Naive B cell (primary cell): Measurements from ENCODE around the gene UBE2G2. TPM values are rescaled to one million over a fixed set of nuclear protein-coding genes. Genes with fewer than 3 reads are reported as not detected.
A peak's percentile ranks its signal among the peaks of the same experiment; 100 is the strongest.

Source experiments
- ATAC-seq, 2 donors: fragments of 150-1000 bp; cut with Tn5 transposase; 2 replicates each; pipeline ENCODE4 v1.10.0; 2021; ENCODE audit warnings: low read depth in 2 of 2, mild to moderate bottlenecking in 2 of 2, moderate library complexity in 2 of 2
- DNase-seq: peaks from one replicate; pipeline ENCODE4 v3.0.0; 2022
- H3K27ac Mint-ChIP-seq, 6 donors: one replicate each; pipeline ENCODE4 v1.8.0; 2020 to 2022; ENCODE audit warnings: mild to moderate bottlenecking in 6 of 6, mixed read lengths in 6 of 6, moderate library complexity in 5 of 6, inconsistent platforms in 2 of 6
- H3K27me3 Mint-ChIP-seq, 3 donors: one replicate each; pipeline ENCODE4 v1.8.0; 2021 to 2022; ENCODE audit warnings: mixed read lengths in 3 of 3, mild to moderate bottlenecking in 1 of 3
- H3K36me3 Mint-ChIP-seq, 2 donors: one replicate each; pipeline ENCODE4 v1.8.0; 2020 to 2022; ENCODE audit warnings: mixed read lengths in 2 of 2, inconsistent platforms in 1 of 2, mild to moderate bottlenecking in 1 of 2
- H3K4me1 Mint-ChIP-seq, 3 donors: one replicate each; pipeline ENCODE4 v1.8.0; 2020 to 2022; ENCODE audit warnings: mixed read lengths in 3 of 3, inconsistent platforms in 1 of 3, mild to moderate bottlenecking in 1 of 3, moderate library complexity in 1 of 3
- H3K4me3 Mint-ChIP-seq, 8 donors: one replicate each; pipeline ENCODE4 v1.8.0; 2020 to 2022; ENCODE audit warnings: mild to moderate bottlenecking in 8 of 8, mixed read lengths in 8 of 8, moderate library complexity in 8 of 8, inconsistent platforms in 2 of 8
- H3K9me3 Mint-ChIP-seq, 7 donors: one replicate each; pipeline ENCODE4 v1.8.0; 2020 to 2022; ENCODE audit warnings: mixed read lengths in 7 of 7, mild to moderate bottlenecking in 5 of 7, inconsistent platforms in 2 of 7, moderate library complexity in 1 of 7
- polyA plus RNA-seq, 6 donors: library from polyadenylated mRNA; unstranded; fragments of 300-500 nt; fragmentation: Illumina TruSeq; gene quantifications; one replicate each; pipeline ENCODE4 v1.2.3, GENCODE V29; 2021; ENCODE audit warnings: low read depth in 6 of 6

UBE2G2 gene
- 10 to 100 TPM; 53.8 to 72.5 (median 59.5) TPM for polyA plus RNA-seq

- ATAC-seq (peak; percentile 95), DNase-seq (peak; percentile 88)
- H3K27ac Mint-ChIP-seq = peak within 1 kb of the TSS; percentile 55 to 97 (median 94)
- H3K27me3 Mint-ChIP-seq = no peaks in the 10 kb centered on the region
- H3K9me3 Mint-ChIP-seq = no peaks in the 10 kb centered on the region
- H3K4me3 Mint-ChIP-seq = peak within 1 kb of the TSS; percentile 82 to 98 (median 97)
- H3K36me3 Mint-ChIP-seq = peaks cover 0 to 13% of the 10 kb centered on the region in 2 donors
- H3K4me1 Mint-ChIP-seq = peaks cover 29 to 43% (median 29%) of the 10 kb centered on the region in 3 donors
Measured at GRCh38 chr21:44801468-44802395, at the start of gene UBE2G2. UBE2G2 (minus strand) TSS chr21:44801820; CDS start chr21:44801748, 72 bp downstream.

DNA sequence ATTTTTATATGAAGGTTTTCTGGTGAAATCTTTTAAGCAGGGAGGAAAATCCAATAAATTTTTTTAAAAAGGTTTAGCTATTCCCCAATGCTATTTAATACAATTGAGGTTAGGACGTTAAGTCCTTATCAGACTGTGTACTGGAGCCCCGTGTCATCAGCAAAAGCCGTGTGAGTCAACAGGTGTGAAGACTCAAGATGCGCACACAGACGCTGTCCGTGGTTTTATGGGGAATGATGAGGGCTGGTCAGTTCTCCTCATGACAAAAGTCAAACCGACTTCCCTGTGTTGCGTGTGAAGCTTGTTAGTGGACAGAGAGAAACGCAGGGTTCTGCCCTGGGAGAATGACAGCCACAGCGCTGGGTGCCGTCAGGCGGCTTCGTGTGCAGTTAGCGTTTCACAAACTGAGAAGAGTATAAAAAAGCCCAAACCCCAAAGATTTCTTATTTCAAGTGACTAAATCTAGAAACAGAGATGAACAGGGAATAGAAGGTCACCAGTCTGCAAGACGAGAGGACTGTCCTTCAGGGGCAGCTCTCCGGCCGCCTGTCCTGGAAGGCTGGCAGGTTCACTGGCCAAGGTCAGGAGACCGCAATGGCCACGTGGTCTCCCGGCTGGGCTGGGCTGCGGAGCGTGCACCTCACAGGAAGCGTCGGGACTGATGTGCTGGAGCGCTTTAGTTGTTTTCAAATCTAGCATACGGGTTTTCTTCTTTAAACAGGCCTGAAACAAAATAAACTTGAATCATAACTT, 49.5 kb upstream of the UBE2G2 start:
- Mint-ChIP-seq H3K4me1 (peaks cover 16 to 26% (median 17%) of the 10 kb centered on the region in 3 donors), H3K9me3 (no peaks in the 10 kb centered on the region), H3K4me3 (no peak overlapping the region), H3K27me3 (peaks cover 0 to 5% (median 0%) of the 10 kb centered on the region in 3 donors), H3K36me3 (peaks cover 11 to 18% of the 10 kb centered on the region in 2 donors), H3K27ac (no peak overlapping the region)
- ATAC-seq (no peak), DNase-seq (no peak)

GRCh38 chr21:44850208-44850800, 48.7 kb upstream of the UBE2G2 start:
- H3K27ac Mint-ChIP-seq = no peak overlapping the region
- H3K4me3 Mint-ChIP-seq = no peak overlapping the region
- ATAC-seq (no peak), DNase-seq (no peak)
- H3K27me3 Mint-ChIP-seq = peaks cover 0 to 5% (median 3%) of the 10 kb centered on the region in 3 donors
- H3K9me3 Mint-ChIP-seq = no peaks in the 10 kb centered on the region
- peaks cover 8 to 18% of the 10 kb centered on the region in 2 donors for H3K36me3 Mint-ChIP-seq
- H3K4me1 Mint-ChIP-seq = peaks cover 19 to 30% (median 20%) of the 10 kb centered on the region in 3 donors

GRCh38 chr21:44849616-44850130, 48.1 kb upstream of the UBE2G2 start:
- Mint-ChIP-seq H3K36me3 (peaks cover 8 to 18% of the 10 kb centered on the region in 2 donors), H3K4me1 (peaks cover 16 to 30% (median 19%) of the 10 kb centered on the region in 3 donors), H3K27ac (no peak overlapping the region), H3K9me3 (no peaks in the 10 kb centered on the region), H3K4me3 (no peak overlapping the region), H3K27me3 (peaks cover 4 to 9% (median 5%) of the 10 kb centered on the region in 3 donors)
- ATAC-seq = no peak
- DNase-seq = no peak

DNA sequence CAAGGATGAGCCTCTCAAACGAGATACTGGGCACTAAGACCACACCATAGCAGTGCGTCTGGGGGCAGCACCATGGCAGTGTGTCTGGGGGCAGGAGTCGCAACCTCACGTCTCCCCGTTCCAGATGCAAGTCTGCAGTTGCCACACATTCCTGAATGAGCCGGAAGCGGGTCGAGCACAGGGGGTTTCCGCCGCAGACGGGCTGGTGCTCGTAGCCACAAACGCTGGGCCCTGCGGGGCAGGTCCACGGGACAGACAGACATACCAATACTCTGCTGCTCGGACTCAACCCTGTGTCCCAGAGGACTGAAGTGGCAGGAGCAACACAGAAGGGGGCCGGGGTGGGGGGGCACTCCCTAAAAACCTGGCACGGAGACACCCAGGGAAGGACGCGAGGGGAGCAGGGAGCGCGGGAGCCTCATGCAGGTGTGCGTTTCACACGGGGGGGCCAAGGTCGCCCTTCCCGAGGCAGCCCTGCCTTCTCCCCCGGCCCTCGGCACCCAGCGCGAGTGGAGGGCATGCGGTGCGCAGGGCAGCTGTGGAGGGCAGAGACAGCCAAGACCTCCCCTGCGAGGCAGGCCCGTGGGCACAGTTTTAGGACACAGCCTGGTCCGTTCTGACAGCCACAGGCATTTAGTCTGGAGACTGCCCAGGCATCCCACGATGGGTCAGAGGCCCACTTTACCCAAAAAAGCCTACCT, 47.4 kb upstream of the UBE2G2 start:
- H3K9me3 Mint-ChIP-seq = no peaks in the 10 kb centered on the region
- no peak overlapping the region for H3K27ac Mint-ChIP-seq
- ATAC-seq = no peak
- peaks cover 11 to 24% (median 20%) of the 10 kb centered on the region in 3 donors for H3K4me1 Mint-ChIP-seq
- no peak for DNase-seq
- H3K27me3 Mint-ChIP-seq = peaks cover 5 to 16% (median 8%) of the 10 kb centered on the region in 3 donors
- H3K36me3 Mint-ChIP-seq = peaks cover 8 to 12% of the 10 kb centered on the region in 2 donors
- no peak overlapping the region for H3K4me3 Mint-ChIP-seq

DNA sequence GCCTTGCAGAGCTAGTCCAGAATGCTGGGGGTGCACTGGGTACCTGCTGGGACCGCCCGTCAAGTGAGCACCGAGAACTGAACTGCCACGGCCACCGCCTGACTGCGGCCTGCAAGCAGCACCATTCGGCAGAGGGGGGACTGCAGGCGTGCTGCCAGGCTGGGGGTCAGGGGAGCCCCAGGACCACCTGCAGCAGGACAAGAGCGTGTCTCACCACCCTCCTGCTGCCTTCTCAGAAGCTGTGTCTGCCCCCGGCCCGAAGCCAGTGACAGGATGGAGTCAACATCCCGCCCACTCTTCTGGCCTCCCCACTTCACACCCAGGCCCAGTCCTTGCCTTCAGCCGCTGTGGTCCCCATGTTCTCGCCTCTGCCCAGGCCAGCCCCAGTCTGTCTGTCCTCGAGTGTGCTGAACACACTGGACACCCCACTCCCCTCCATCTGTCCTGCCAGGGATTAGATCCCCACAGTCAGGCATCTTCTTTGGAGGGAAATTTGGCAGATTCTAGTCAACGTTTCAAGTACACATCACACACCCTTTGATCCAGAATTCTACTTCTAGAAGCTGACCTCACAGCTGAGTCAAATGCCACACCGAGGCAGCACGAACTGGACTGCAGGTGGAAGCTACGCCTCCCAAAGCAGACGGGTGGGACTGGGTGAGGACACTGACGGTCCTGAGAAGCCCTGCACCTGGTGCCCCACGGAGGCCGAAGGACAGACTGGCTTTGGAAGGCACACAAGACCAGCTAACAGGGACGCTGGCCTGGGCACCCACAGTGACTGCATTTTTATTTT, 45.8 kb upstream of the UBE2G2 start:
- Mint-ChIP-seq H3K27me3 (peaks cover 5 to 31% (median 19%) of the 10 kb centered on the region in 3 donors), H3K4me3 (peak overlapping the region in 1 of 8 donors; percentile 54), H3K36me3 (peaks cover 8 to 10% of the 10 kb centered on the region in 2 donors), H3K4me1 (peaks cover 8 to 20% (median 18%) of the 10 kb centered on the region in 3 donors), H3K9me3 (no peaks in the 10 kb centered on the region), H3K27ac (peak overlapping the region in 3 of 6 donors; percentile 70 to 94 (median 77))
- DNase-seq = no peak
- ATAC-seq = no peak

- Mint-ChIP-seq H3K27ac (peak overlapping the region; percentile 14 to 94 (median 70)), H3K4me3 (peak overlapping the region; percentile 61 to 86 (median 72)), H3K27me3 (peaks cover 5 to 37% (median 27%) of the 10 kb centered on the region in 3 donors), H3K36me3 (peaks cover 8 to 10% of the 10 kb centered on the region in 2 donors), H3K9me3 (no peaks in the 10 kb centered on the region), H3K4me1 (peaks cover 8 to 20% (median 18%) of the 10 kb centered on the region in 3 donors)
- ATAC-seq = peak; percentile 90 to 92
- peak; percentile 61 for DNase-seq
Measured at GRCh38 chr21:44846485-44847260, 45.1 kb upstream of the UBE2G2 start.

DNA sequence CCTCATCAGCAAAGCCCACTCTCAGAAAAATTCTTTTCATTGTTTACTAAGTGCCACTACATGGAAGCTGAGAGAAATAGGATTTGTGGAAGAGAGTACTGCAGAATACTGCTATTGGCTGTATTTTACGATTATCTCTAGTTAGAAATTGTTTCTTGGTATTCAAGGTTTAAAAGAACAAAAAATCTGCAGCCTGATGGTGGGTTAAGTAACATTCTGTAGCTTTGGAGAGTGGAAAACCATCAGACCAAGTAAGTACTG, 44.5 kb upstream of the UBE2G2 start:
- Mint-ChIP-seq H3K36me3 (peaks cover 8 to 10% of the 10 kb centered on the region in 2 donors), H3K27ac (peak overlapping the region; percentile 14 to 94 (median 52)), H3K4me1 (peaks cover 8 to 20% (median 18%) of the 10 kb centered on the region in 3 donors), H3K9me3 (peaks cover 0 to 1% (median 0%) of the 10 kb centered on the region in 7 donors), H3K4me3 (peak overlapping the region; percentile 61 to 86 (median 72)), H3K27me3 (peaks cover 5 to 42% (median 31%) of the 10 kb centered on the region in 3 donors)
- ATAC-seq = no peak
- DNase-seq = no peak

DNA sequence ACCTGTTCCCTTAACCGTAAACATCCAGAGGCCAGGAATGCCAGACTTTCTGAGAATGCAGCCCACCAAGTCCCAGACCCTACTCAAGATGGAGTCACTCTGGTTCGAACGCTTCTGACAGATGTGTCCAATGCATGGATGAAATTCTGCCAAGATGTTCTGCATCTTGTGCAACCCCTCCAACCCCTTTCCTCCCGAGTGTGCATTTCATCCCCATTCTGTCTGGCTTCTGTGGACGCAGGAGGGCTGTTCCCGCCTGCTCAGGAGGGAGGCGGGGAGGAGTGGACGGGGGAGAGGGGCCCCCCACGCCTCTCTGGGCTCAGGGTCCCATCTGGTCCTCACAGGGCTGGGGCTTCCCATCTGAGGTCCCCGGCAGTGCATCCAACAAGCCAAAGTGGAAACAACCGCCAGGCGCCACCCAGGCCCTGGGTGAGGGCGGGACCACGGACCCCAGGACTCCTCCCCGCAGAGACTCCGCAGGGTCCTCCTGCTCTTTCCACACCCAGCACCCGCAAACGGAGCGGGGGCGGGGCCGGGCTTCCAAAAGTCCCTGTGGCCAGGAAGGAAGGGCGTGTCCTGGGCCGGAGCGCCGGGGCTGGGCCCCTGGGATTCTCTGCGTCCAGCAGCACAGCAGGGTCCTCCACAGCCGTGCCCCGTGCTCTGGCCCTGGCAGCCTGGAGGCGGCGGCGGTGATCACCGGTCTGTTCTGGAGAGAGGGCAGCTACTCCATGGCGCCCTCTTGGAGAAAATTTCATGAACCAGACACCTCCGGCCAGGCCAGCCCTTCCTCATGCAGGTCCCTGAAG, 44.0 kb upstream of the UBE2G2 start:
- peak overlapping the region; percentile 61 to 86 (median 72) for H3K4me3 Mint-ChIP-seq
- H3K36me3 Mint-ChIP-seq = peaks cover 6 to 8% of the 10 kb centered on the region in 2 donors
- H3K9me3 Mint-ChIP-seq = peaks cover 0 to 1% (median 0%) of the 10 kb centered on the region in 7 donors
- H3K4me1 Mint-ChIP-seq = peaks cover 8 to 20% (median 18%) of the 10 kb centered on the region in 3 donors
- ATAC-seq = peak; percentile 38 to 48
- peaks cover 5 to 48% (median 36%) of the 10 kb centered on the region in 3 donors for H3K27me3 Mint-ChIP-seq
- peak overlapping the region; percentile 14 to 94 (median 52) for H3K27ac Mint-ChIP-seq
- peak; percentile 50 for DNase-seq

DNA sequence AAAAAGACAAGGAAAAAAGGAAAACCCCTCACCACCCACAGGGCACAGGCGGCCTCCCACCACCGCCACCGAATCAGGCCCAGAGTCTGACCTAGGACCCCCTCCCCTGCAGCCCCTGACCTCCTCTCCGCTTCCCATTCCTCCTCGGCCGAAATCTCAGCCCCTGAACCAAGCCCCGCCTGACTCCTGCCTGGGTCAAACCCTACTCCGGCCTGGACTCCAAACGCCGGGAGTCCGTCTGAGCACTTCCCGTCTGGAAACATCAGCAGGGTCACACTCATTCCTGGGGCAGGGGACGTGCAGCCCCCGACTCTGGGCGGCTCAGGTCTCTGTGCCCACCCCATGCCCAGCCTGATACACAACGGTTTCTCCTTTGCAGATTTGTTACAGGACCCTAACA, 42.6 kb upstream of the UBE2G2 start:
- ATAC-seq (no peak), DNase-seq (no peak)
- Mint-ChIP-seq H3K4me3 (peak overlapping the region in 5 of 8 donors; percentile 31 to 78 (median 52)), H3K4me1 (peaks cover 8 to 22% (median 18%) of the 10 kb centered on the region in 3 donors), H3K9me3 (peaks cover 0 to 1% (median 0%) of the 10 kb centered on the region in 7 donors), H3K27ac (no peak overlapping the region), H3K36me3 (peaks cover 0 to 7% of the 10 kb centered on the region in 2 donors), H3K27me3 (peaks cover 5 to 57% (median 42%) of the 10 kb centered on the region in 3 donors)
